K562 (cell line): ENCODE results near the gene RPS28. TPM values are rescaled to one million over a fixed set of nuclear protein-coding genes. Genes with fewer than 3 reads are reported as not detected.

ENCODE experiments used
- CBX1 ChIP-seq: sonication (generic); IDR thresholded peaks from 2 replicates; pipeline ENCODE4 v1.6.1; 2016; ENCODE audit warnings: antibody characterized with exemption, low read depth, mild to moderate bottlenecking
- EGR1 ChIP-seq: fragments of 450-650 bp; conservative IDR thresholded peaks from 2 replicates; pipeline ENCODE4 v1.6.1; 2017; ENCODE audit warnings: mild to moderate bottlenecking
- KLF1 ChIP-seq: fragments of 450-650 bp; IDR thresholded peaks from 2 replicates; pipeline ENCODE4 v1.6.1; 2016; ENCODE audit warnings: missing genetic modification characterization, missing compliant biosample characterization
- NCOR1 ChIP-seq: fragments of 450-650 bp; IDR thresholded peaks from 2 replicates; pipeline ENCODE4 v1.6.1; 2016; ENCODE audit warnings: mild to moderate bottlenecking, moderate library complexity
- PCBP1 ChIP-seq: fragments of 200-400 bp; formaldehyde crosslinking; IDR thresholded peaks from 2 replicates; pipeline ENCODE4 v1.6.1; 2018; ENCODE audit warnings: mild to moderate bottlenecking, low read depth, low read length; ENCODE audit not compliant: poor library complexity, severe bottlenecking
- PHF20 ChIP-seq: fragments of 450-650 bp; IDR thresholded peaks from 2 replicates; pipeline ENCODE4 v1.6.1; 2018; ENCODE audit not compliant: partially characterized antibody
- RBM39 ChIP-seq: fragments of 200-400 bp; formaldehyde crosslinking; optimal IDR thresholded peaks from 2 replicates; pipeline ENCODE3; 2018; ENCODE audit warnings: low read depth, low read length
- TEAD2 ChIP-seq: fragments of 450-650 bp; IDR thresholded peaks from 2 replicates; pipeline ENCODE4 v1.6.1; 2016; ENCODE audit warnings: missing genetic modification characterization, control low read depth, missing compliant biosample characterization
- VEZF1 ChIP-seq: fragments of 200-800 bp; sonication (Bioruptor generic); IDR thresholded peaks from 2 replicates; pipeline ENCODE4 v1.6.1; 2017; ENCODE audit warnings: missing genetic modification characterization, missing compliant biosample characterization
- ZNF133 ChIP-seq: fragments of 250-450 bp; sonication (Bioruptor Pico); IDR thresholded peaks from 2 replicates; pipeline ENCODE4 v1.4.0; 2020; ENCODE audit warnings: mild to moderate bottlenecking
- ZNF324 ChIP-seq: fragments of 250-450 bp; sonication (Bioruptor Pico); IDR thresholded peaks from 2 replicates; pipeline ENCODE4 v1.4.0; 2020; ENCODE audit warnings: mild to moderate bottlenecking
- ZNF347 ChIP-seq: fragments of 450-650 bp; formaldehyde crosslinking; IDR thresholded peaks from 2 replicates; pipeline ENCODE4 v1.4.0; 2020; ENCODE audit warnings: low read depth, mild to moderate bottlenecking, moderate library complexity
- ZNF668 ChIP-seq: fragments of 250-450 bp; sonication (Bioruptor Pico); IDR thresholded peaks from 2 replicates; pipeline ENCODE4 v1.8.0; 2022; ENCODE audit warnings: mild to moderate bottlenecking, inconsistent platforms
- polyA plus RNA-seq, 8 experiments: library from polyadenylated mRNA; depleted of rRNA in 4 of 8; stranded (reverse) in 5 of 8; unstranded in 3 of 8; fragments of >200 nt; fragmentation: Nextera tagmentation in 2 of 8; fragmentation: Illumina TruSeq in 1 of 8; extraction: Ambion mirVana in 2 of 8; extraction: Trizol in 1 of 8; gene quantifications; 2 replicates each; pipeline versions ENCODE4 v1.2.1 to v1.2.3, GENCODE V29; 2011 to 2014; ENCODE audit warnings: inconsistent platforms in 1 of 8, missing spikeins in 1 of 8
- total RNA-seq, 7 experiments: library from RNA; depleted of rRNA in 6 of 7; stranded (reverse); fragments of >200 nt in 6 of 7; fragmentation: Illumina TruSeq in 2 of 7; extraction: Trizol in 2 of 7; gene quantifications; 2 replicates each; pipeline versions ENCODE4 v1.2.1 to v1.2.3, GENCODE V29; 2011 to 2021; ENCODE audit warnings: low replicate concordance in 1 of 7
- TF ChIP-seq, protein P1 (sequence below), 2 experiments: IDR thresholded peaks; 2 replicates each; pipeline ENCODE4 v1.6.1; 2012; ENCODE audit warnings: improper control_type of control experiment in 2 of 2, low read depth in 2 of 2, low read length in 2 of 2, borderline replicate concordance in 1 of 2
- TF ChIP-seq, protein P2 (sequence below): fragments of 450-650 bp; IDR thresholded peaks from 2 replicates; pipeline ENCODE4 v1.6.1; 2016; ENCODE audit warnings: antibody characterized with exemption
- TF ChIP-seq, protein P3 (sequence below): sonication (generic); formaldehyde crosslinking; IDR thresholded peaks from 2 replicates; pipeline ENCODE4 v1.9.0; 2022; ENCODE audit warnings: mild to moderate bottlenecking, missing genetic modification reagents
- TF ChIP-seq, protein P4 (sequence below): sonication (generic); formaldehyde crosslinking; IDR thresholded peaks from 2 replicates; pipeline ENCODE4 v1.8.0; 2022; ENCODE audit warnings: missing genetic modification reagents, mild to moderate bottlenecking, moderate library complexity, borderline replicate concordance
- TF ChIP-seq, protein P5 (sequence below): fragments of 450-650 bp; IDR thresholded peaks from 2 replicates; pipeline ENCODE4 v1.6.1; 2016; ENCODE audit warnings: borderline replicate concordance

RPS28 gene
- total and polyA plus RNA-seq, 9 of the 15 experiments (the other 6 are each of a cell fraction or from before 2014, with no cell fraction given): 165 to 2,827 (median 1,303) TPM

DNA sequence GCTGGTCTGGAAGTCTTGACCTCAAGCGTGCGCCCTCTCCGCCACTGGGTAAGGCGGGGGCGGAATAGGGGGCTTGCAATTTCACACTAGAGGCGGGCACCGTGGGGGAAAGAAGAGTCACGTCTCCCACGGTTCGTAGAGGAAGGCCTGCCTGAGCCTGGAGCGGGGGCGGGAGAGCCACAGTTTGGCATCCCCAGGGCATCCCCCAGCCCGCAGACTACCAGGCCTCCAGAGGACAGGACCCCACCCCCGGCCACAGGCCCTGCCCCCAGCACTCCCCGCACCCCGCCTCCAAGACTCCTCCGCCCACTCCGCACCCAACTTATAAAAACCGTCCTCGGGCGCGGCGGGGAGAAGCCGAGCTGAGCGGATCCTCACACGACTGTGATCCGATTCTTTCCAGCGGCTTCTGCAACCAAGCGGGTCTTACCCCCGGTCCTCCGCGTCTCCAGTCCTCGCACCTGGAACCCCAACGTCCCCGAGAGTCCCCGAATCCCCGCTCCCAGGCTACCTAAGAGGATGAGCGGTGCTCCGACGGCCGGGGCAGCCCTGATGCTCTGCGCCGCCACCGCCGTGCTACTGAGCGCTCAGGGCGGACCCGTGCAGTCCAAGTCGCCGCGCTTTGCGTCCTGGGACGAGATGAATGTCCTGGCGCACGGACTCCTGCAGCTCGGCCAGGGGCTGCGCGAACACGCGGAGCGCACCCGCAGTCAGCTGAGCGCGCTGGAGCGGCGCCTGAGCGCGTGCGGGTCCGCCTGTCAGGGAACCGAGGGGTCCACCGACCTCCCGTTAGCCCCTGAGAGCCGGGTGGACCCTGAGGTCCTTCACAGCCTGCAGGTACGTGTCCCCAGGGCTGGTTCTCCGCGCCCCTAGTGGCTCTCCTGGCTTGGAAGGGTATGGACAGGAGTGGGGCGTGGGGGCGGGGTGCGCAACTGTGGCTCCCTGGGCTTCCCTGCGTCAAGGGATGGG is 42.8 kb downstream of the RPS28 start, which contains the start of gene ANGPTL4 (continued):
- TF ChIP-seq VEZF1 (CRISPR knock-in tag) (peak; percentile 27; the same call in 1 of the 2 replicates), PCBP1 (no peak), ZNF668 (CRISPR knock-in tag) (no peak), ZNF347 (CRISPR knock-in tag) (no peak), RBM39 (no peak), TEAD2 (no peak), ZNF133 (CRISPR knock-in tag) (no peak), NCOR1 (no peak), EGR1 (peak; percentile 90), KLF1 (no peak), CBX1 (no peak), PHF20 (peak; percentile 39), ZNF324 (CRISPR knock-in tag) (no peak)
- TF ChIP-seq, protein P1, sequence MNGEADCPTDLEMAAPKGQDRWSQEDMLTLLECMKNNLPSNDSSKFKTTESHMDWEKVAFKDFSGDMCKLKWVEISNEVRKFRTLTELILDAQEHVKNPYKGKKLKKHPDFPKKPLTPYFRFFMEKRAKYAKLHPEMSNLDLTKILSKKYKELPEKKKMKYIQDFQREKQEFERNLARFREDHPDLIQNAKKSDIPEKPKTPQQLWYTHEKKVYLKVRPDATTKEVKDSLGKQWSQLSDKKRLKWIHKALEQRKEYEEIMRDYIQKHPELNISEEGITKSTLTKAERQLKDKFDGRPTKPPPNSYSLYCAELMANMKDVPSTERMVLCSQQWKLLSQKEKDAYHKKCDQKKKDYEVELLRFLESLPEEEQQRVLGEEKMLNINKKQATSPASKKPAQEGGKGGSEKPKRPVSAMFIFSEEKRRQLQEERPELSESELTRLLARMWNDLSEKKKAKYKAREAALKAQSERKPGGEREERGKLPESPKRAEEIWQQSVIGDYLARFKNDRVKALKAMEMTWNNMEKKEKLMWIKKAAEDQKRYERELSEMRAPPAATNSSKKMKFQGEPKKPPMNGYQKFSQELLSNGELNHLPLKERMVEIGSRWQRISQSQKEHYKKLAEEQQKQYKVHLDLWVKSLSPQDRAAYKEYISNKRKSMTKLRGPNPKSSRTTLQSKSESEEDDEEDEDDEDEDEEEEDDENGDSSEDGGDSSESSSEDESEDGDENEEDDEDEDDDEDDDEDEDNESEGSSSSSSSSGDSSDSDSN (IDR thresholded peaks at IDR 0.05; ENCODE audit: borderline replicate concordance in 1 of 2, low read depth in 2 of 2, low read length in 2 of 2): 0 out of 4 replicates have a peak, but pooled peaks of 1 of the 2 experiments have one; percentile 52
- TF ChIP-seq, protein P2, sequence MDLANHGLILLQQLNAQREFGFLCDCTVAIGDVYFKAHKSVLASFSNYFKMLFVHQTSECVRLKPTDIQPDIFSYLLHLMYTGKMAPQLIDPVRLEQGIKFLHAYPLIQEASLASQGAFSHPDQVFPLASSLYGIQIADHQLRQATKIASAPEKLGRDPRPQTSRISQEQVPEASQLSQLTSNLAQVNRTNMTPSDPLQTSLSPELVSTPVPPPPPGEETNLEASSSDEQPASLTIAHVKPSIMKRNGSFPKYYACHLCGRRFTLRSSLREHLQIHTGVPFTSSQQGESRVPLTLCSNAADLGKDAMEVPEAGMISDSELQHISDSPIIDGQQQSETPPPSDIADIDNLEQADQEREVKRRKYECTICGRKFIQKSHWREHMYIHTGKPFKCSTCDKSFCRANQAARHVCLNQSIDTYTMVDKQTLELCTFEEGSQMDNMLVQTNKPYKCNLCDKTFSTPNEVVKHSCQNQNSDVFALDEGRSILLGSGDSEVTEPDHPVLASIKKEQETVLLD: 0 out of 2 replicates have a peak, but pooled peaks have one; percentile 20
- TF ChIP-seq, protein P3, sequence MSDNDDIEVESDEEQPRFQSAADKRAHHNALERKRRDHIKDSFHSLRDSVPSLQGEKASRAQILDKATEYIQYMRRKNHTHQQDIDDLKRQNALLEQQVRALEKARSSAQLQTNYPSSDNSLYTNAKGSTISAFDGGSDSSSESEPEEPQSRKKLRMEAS (CRISPR knock-in tag): peak; percentile 78
- TF ChIP-seq, protein P4, sequence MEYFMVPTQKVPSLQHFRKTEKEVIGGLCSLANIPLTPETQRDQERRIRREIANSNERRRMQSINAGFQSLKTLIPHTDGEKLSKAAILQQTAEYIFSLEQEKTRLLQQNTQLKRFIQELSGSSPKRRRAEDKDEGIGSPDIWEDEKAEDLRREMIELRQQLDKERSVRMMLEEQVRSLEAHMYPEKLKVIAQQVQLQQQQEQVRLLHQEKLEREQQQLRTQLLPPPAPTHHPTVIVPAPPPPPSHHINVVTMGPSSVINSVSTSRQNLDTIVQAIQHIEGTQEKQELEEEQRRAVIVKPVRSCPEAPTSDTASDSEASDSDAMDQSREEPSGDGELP (CRISPR knock-in tag): peak; percentile 80
- TF ChIP-seq, protein P5, sequence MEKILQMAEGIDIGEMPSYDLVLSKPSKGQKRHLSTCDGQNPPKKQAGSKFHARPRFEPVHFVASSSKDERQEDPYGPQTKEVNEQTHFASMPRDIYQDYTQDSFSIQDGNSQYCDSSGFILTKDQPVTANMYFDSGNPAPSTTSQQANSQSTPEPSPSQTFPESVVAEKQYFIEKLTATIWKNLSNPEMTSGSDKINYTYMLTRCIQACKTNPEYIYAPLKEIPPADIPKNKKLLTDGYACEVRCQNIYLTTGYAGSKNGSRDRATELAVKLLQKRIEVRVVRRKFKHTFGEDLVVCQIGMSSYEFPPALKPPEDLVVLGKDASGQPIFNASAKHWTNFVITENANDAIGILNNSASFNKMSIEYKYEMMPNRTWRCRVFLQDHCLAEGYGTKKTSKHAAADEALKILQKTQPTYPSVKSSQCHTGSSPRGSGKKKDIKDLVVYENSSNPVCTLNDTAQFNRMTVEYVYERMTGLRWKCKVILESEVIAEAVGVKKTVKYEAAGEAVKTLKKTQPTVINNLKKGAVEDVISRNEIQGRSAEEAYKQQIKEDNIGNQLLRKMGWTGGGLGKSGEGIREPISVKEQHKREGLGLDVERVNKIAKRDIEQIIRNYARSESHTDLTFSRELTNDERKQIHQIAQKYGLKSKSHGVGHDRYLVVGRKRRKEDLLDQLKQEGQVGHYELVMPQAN: no peak
